Measurements from ENCODE around the gene FKBP5. TPM values are rescaled to one million over a fixed set of nuclear protein-coding genes. Genes with fewer than 3 reads are reported as not detected.
"Not testable (repeated sequence)": the region's sequence is repeated elsewhere in the genome, so short reads cannot be mapped to it uniquely, and the experiment has no call there.

Gene FKBP5
- total RNA-seq, 1 experiment from 2014 or later = 33.9 TPM

- Histone ChIP-seq H3K9ac (ENCODE audit: extremely low read depth, insufficient read length, low read length) (no peak overlapping the region), H4K5ac (ENCODE audit: insufficient read length, low read depth, low read length) (no peak overlapping the region), H4K20me1 (ENCODE audit: control insufficient read depth, insufficient read depth, insufficient read length) (no peaks in the 10 kb centered on the region), H3K4me1 (ENCODE audit: insufficient read depth, low read length) (no peaks in the 10 kb centered on the region), H3T11ph (ENCODE audit: low read length) (no peak overlapping the region), H4K91ac (ENCODE audit: insufficient read length, low read depth, low read length) (no peak overlapping the region), H2BK12ac (ENCODE audit: insufficient read length, low read depth, low read length) (no peak overlapping the region), H3K9me3 (ENCODE audit: control insufficient read depth, low read depth, low read length) (no peaks in the 10 kb centered on the region), H3K79me1 (ENCODE audit: insufficient read depth, low read depth, low read length, poor library complexity, severe bottlenecking) (peaks cover 4% of the 10 kb centered on the region), H3K14ac (ENCODE audit: insufficient read depth, low read length) (no peak overlapping the region), H3K27me3 (ENCODE audit: insufficient read depth, low read length) (no peaks in the 10 kb centered on the region), H2BK15ac (ENCODE audit: low read depth, low read length) (no peak overlapping the region), H2AFZ (ENCODE audit: low read length) (no peak overlapping the region), H4K8ac (replicated peaks; ENCODE audit: insufficient read length, low read depth, low read length) (no peak overlapping the region), H3K23me2 (ENCODE audit: insufficient read length, low read depth, low read length, poor library complexity, severe bottlenecking) (no peaks in the 10 kb centered on the region), H3K56ac (ENCODE audit: insufficient read length, low read depth, low read length) (no peak overlapping the region), H3K4ac (ENCODE audit: low read depth, low read length) (no peak overlapping the region), H2BK20ac (ENCODE audit: low read depth, low read length, poor library complexity, severe bottlenecking) (no peak overlapping the region), H3K4me2 (ENCODE audit: insufficient read depth, insufficient read length, low read length) (no peak overlapping the region), H3K27ac (ENCODE audit: insufficient read length, low read depth, low read length) (no peak overlapping the region), H2AK5ac (ENCODE audit: insufficient read length, low read length) (no peak overlapping the region), H3K23ac (ENCODE audit: insufficient read length, low read depth, low read length) (no peak overlapping the region), H2BK120ac (ENCODE audit: low read depth, low read length, poor library complexity, severe bottlenecking) (no peak overlapping the region), H3K79me2 (ENCODE audit: insufficient read depth, low read length) (peaks cover 3% of the 10 kb centered on the region; the same call in 1 of the 2 replicates), H2BK5ac (ENCODE audit: insufficient read length, low read length) (no peak overlapping the region), H3K18ac (ENCODE audit: insufficient read length, low read depth, low read length) (no peak overlapping the region)
- Mint-ChIP-seq H3K36me3 (ENCODE audit: insufficient read depth in 1 of 3, low read depth in 3 of 3) (no peaks in the 10 kb centered on the region), H3K4me1 (peaks cover 18 to 24% of the 10 kb centered on the region in 2 experiments), H3K27me3 (ENCODE audit: low read depth) (no peaks in the 10 kb centered on the region), H3K27ac (0 out of 7 replicates have a peak overlapping the region, but pooled peaks of 1 of the 3 experiments have one; percentile 12), H3K4me3 (no peak overlapping the region), H3K9me3 (no peaks in the 10 kb centered on the region)
- DNase-seq = no peak
- WGBS (ENCODE audit: extremely low coverage, insufficient read length, low lambda C conversion rate) = no CpG with 5 or more reads among the region's 1 CpG
- no peak for TF ChIP-seq CTCF (conservative IDR thresholded peaks at IDR 0.05)
Measured at GRCh38 chr6:35673755-35674154, 15.0 kb downstream of the FKBP5 start.

GRCh38 chr6:35673284-35673666 lies 15.4 kb downstream of the FKBP5 start:
- H3K4me1 Mint-ChIP-seq = peaks cover 18 to 24% of the 10 kb centered on the region in 2 experiments
- not testable (repeated sequence) for DNase-seq; H3K23ac ChIP-seq (ENCODE audit: insufficient read length, low read depth, low read length); H2AK5ac ChIP-seq (ENCODE audit: insufficient read length, low read length); H3K9ac ChIP-seq (ENCODE audit: extremely low read depth, insufficient read length, low read length); H3K9me3 Mint-ChIP-seq; H2BK12ac ChIP-seq (ENCODE audit: insufficient read length, low read depth, low read length); H2BK120ac ChIP-seq (ENCODE audit: low read depth, low read length, poor library complexity, severe bottlenecking); H4K20me1 ChIP-seq (ENCODE audit: control insufficient read depth, insufficient read depth, insufficient read length); H2BK20ac ChIP-seq (ENCODE audit: low read depth, low read length, poor library complexity, severe bottlenecking); H3K79me2 ChIP-seq (ENCODE audit: insufficient read depth, low read length); H3K4ac ChIP-seq (ENCODE audit: low read depth, low read length); H3T11ph ChIP-seq (ENCODE audit: low read length); H3K36me3 Mint-ChIP-seq (ENCODE audit: insufficient read depth in 1 of 3, low read depth in 3 of 3); H3K27me3 ChIP-seq (ENCODE audit: insufficient read depth, low read length); H3K4me3 Mint-ChIP-seq; H2BK5ac ChIP-seq (ENCODE audit: insufficient read length, low read length); H3K27ac Mint-ChIP-seq; H3K4me2 ChIP-seq (ENCODE audit: insufficient read depth, insufficient read length, low read length); H3K4me1 ChIP-seq (ENCODE audit: insufficient read depth, low read length); H2BK15ac ChIP-seq (ENCODE audit: low read depth, low read length); H3K14ac ChIP-seq (ENCODE audit: insufficient read depth, low read length); H4K91ac ChIP-seq (ENCODE audit: insufficient read length, low read depth, low read length); H3K23me2 ChIP-seq (ENCODE audit: insufficient read length, low read depth, low read length, poor library complexity, severe bottlenecking); H3K56ac ChIP-seq (ENCODE audit: insufficient read length, low read depth, low read length); H2AFZ ChIP-seq (ENCODE audit: low read length); H3K27me3 Mint-ChIP-seq (ENCODE audit: low read depth); H3K27ac ChIP-seq (ENCODE audit: insufficient read length, low read depth, low read length); H3K79me1 ChIP-seq (ENCODE audit: insufficient read depth, low read depth, low read length, poor library complexity, severe bottlenecking); H3K9me3 ChIP-seq (ENCODE audit: control insufficient read depth, low read depth, low read length); H4K8ac ChIP-seq (replicated peaks; ENCODE audit: insufficient read length, low read depth, low read length); H3K18ac ChIP-seq (ENCODE audit: insufficient read length, low read depth, low read length); H4K5ac ChIP-seq (ENCODE audit: insufficient read length, low read depth, low read length)
- WGBS (ENCODE audit: extremely low coverage, insufficient read length, low lambda C conversion rate) = no CpG with 5 or more reads among the region's 2 CpGs
